HepG2 (cell line): ENCODE data around the gene IGFBP6. TPM values are rescaled to one million over a fixed set of nuclear protein-coding genes. Genes with fewer than 3 reads are reported as not detected.

Source experiments
- HOXD1 ChIP-seq: sonication (generic); formaldehyde crosslinking; IDR thresholded peaks from 2 replicates; pipeline ENCODE4 v1.5.0; 2020; ENCODE audit warnings: missing genetic modification reagents
- IKZF4 ChIP-seq: sonication (generic); formaldehyde crosslinking; IDR thresholded peaks from 2 replicates; pipeline ENCODE4 v1.5.1; 2020; ENCODE audit warnings: borderline replicate concordance, mild to moderate bottlenecking, low read depth, missing genetic modification reagents; ENCODE audit errors: not compliant biosample characterization
- KAT2B ChIP-seq: fragments of 150-350 bp; IDR thresholded peaks from 2 replicates; pipeline ENCODE4 v1.6.1; 2014; ENCODE audit warnings: low read depth, low read length, borderline replicate concordance
- MED1 ChIP-seq: sonication (generic); formaldehyde crosslinking; IDR thresholded peaks from 2 replicates; pipeline ENCODE4 v1.4.0; 2020; ENCODE audit warnings: missing genetic modification reagents
- MYC ChIP-seq: sonication (generic); formaldehyde crosslinking; IDR thresholded peaks from 2 replicates; pipeline ENCODE4 v1.9.0; 2021; ENCODE audit warnings: missing genetic modification reagents, borderline replicate concordance
- PHF21A ChIP-seq: sonication (generic); formaldehyde crosslinking; IDR thresholded peaks from 2 replicates; pipeline ENCODE4 v1.5.0; 2020; ENCODE audit warnings: mild to moderate bottlenecking, missing genetic modification reagents
- POLR2G ChIP-seq: fragments of 200-400 bp; formaldehyde crosslinking; IDR thresholded peaks from 2 replicates; pipeline ENCODE4 v1.6.1; 2018; ENCODE audit warnings: mild to moderate bottlenecking, low read depth, low read length, moderate library complexity
- SIX1 ChIP-seq: sonication (generic); formaldehyde crosslinking; IDR thresholded peaks from 2 replicates; pipeline ENCODE4 v1.4.0; 2020; ENCODE audit warnings: missing genetic modification reagents, borderline replicate concordance
- XRCC5 ChIP-seq: fragments of 200-400 bp; formaldehyde crosslinking; optimal IDR thresholded peaks from 2 replicates; pipeline ENCODE3; 2017; ENCODE audit warnings: mild to moderate bottlenecking, low read length
- ZBTB1 ChIP-seq: sonication (generic); formaldehyde crosslinking; IDR thresholded peaks from 2 replicates; pipeline ENCODE4 v1.4.0; 2020; ENCODE audit warnings: missing genetic modification reagents, borderline replicate concordance
- ZFAT ChIP-seq: sonication (generic); formaldehyde crosslinking; conservative IDR thresholded peaks from 2 replicates; pipeline ENCODE4 v1.8.1; 2023; ENCODE audit warnings: missing genetic modification reagents, inconsistent platforms
- ZMYM4 ChIP-seq: sonication (generic); formaldehyde crosslinking; IDR thresholded peaks from 2 replicates; pipeline ENCODE4 v1.8.1; 2023; ENCODE audit warnings: mild to moderate bottlenecking, missing genetic modification reagents
- ZNF430 ChIP-seq: sonication (generic); formaldehyde crosslinking; IDR thresholded peaks from 2 replicates; pipeline ENCODE4 v1.9.0; 2021; ENCODE audit warnings: mild to moderate bottlenecking, missing genetic modification reagents
- ZNF776 ChIP-seq: sonication (generic); formaldehyde crosslinking; IDR thresholded peaks from 2 replicates; pipeline ENCODE4 v1.4.0; 2020; ENCODE audit warnings: mild to moderate bottlenecking, missing genetic modification reagents
- ZNF891 ChIP-seq: sonication (generic); formaldehyde crosslinking; IDR thresholded peaks from 2 replicates; pipeline ENCODE4 v1.5.0; 2020; ENCODE audit warnings: mild to moderate bottlenecking, missing genetic modification reagents
- polyA plus RNA-seq, 8 experiments: library from polyadenylated mRNA; depleted of rRNA in 3 of 8; stranded (reverse) in 7 of 8; unstranded in 1 of 8; fragments of >200 nt; fragmentation: Illumina TruSeq in 4 of 8; extraction: Trizol in 4 of 8; gene quantifications; 2 replicates each; pipeline versions ENCODE4 v1.2.1 to v1.2.3, GENCODE V29; 2011 to 2016; ENCODE audit warnings: low read depth in 4 of 8, missing spikeins in 1 of 8, mixed read lengths in 1 of 8; ENCODE audit not compliant: insufficient read depth in 1 of 8
- total RNA-seq, 5 experiments: library from RNA; depleted of rRNA; stranded (reverse); fragments of >200 nt; fragmentation: Illumina TruSeq; extraction: Trizol; gene quantifications; 2 replicates each; pipeline ENCODE4 v1.2.3, GENCODE V29; 2016; ENCODE audit warnings: low read depth in 1 of 5
- TF ChIP-seq, protein P1 (sequence below): sonication (generic); formaldehyde crosslinking; IDR thresholded peaks from 2 replicates; pipeline ENCODE4 v1.4.0; 2020; ENCODE audit warnings: missing genetic modification reagents, borderline replicate concordance
- TF ChIP-seq, protein P2 (sequence below): sonication (generic); IDR thresholded peaks from 2 replicates; pipeline ENCODE4 v1.6.1; 2016; ENCODE audit warnings: low read depth, borderline replicate concordance
- TF ChIP-seq, protein P3 (sequence below): sonication (generic); formaldehyde crosslinking; IDR thresholded peaks from 2 replicates; pipeline ENCODE4 v1.4.0; 2020; ENCODE audit warnings: missing genetic modification reagents
- TF ChIP-seq, protein P4 (sequence below): sonication (generic); formaldehyde crosslinking; IDR thresholded peaks from 2 replicates; pipeline ENCODE4 v1.5.1; 2020; ENCODE audit warnings: mild to moderate bottlenecking, missing genetic modification reagents, moderate library complexity

The IGFBP6 gene
- total and polyA plus RNA-seq, 2 of the 13 experiments (the other 11 are each of a cell fraction or from before 2014, with no cell fraction given), result 3.9 to 25.2 TPM

DNA sequence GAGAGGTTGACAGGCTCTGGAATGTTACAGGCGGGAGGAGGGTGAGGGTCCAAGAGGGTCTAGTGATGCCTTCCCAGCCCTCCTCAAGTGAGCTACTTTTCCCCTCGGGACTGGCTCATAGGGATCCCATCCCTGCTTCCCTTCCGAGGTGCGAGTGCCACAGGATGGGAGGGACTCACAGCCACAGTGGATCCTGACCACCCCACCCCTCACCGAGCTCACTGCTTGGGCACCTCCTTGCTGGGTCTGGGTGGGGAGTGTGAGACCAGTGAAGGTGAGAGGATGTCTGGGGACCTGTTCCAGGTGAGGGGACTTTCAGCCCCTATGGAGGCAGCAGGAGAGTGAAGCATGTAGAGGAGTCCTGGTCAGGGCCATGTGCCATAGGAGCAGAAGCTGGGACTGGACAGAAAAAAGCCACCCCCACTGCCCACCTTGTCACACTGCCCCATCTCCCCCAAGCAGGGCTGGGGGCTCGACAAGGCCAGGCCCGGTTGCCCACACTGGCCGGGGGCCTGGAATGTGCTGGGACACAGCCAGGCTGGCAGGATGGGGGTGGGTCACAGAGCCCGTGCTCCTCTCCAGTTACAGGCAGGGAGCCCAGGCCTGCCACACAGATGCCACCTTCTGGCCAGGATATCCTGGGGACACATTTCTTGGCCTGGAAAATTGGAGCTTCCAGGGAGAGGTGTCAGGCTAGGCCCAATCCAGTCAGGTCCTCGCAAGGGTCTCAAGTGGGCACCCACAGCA, 49.3 kb upstream of the IGFBP6 start (continued):
- TF ChIP-seq, protein P1, sequence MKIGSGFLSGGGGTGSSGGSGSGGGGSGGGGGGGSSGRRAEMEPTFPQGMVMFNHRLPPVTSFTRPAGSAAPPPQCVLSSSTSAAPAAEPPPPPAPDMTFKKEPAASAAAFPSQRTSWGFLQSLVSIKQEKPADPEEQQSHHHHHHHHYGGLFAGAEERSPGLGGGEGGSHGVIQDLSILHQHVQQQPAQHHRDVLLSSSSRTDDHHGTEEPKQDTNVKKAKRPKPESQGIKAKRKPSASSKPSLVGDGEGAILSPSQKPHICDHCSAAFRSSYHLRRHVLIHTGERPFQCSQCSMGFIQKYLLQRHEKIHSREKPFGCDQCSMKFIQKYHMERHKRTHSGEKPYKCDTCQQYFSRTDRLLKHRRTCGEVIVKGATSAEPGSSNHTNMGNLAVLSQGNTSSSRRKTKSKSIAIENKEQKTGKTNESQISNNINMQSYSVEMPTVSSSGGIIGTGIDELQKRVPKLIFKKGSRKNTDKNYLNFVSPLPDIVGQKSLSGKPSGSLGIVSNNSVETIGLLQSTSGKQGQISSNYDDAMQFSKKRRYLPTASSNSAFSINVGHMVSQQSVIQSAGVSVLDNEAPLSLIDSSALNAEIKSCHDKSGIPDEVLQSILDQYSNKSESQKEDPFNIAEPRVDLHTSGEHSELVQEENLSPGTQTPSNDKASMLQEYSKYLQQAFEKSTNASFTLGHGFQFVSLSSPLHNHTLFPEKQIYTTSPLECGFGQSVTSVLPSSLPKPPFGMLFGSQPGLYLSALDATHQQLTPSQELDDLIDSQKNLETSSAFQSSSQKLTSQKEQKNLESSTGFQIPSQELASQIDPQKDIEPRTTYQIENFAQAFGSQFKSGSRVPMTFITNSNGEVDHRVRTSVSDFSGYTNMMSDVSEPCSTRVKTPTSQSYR (CRISPR knock-in tag), result peak; percentile 47; the same call in 1 of the 2 replicates
- TF ChIP-seq MED1 (CRISPR knock-in tag) (peak; percentile 27; the same call in 1 of the 2 replicates), ZMYM4 (CRISPR knock-in tag) (0 out of 2 replicates have a peak, but pooled peaks have one; percentile 4), PHF21A (CRISPR knock-in tag) (peak; percentile 54), MYC (CRISPR knock-in tag) (peak; percentile 27; the same call in 1 of the 2 replicates), XRCC5 (peak; percentile 81), ZNF891 (CRISPR knock-in tag) (peak; percentile 45; the same call in 1 of the 2 replicates), HOXD1 (CRISPR knock-in tag) (peak; percentile 23; the same call in 1 of the 2 replicates), POLR2G (peak; percentile 48), ZBTB1 (CRISPR knock-in tag) (no peak; the same call in 1 of the 2 replicates), ZNF776 (CRISPR knock-in tag) (no peak), ZFAT (CRISPR knock-in tag) (no peak), IKZF4 (CRISPR knock-in tag) (no peak), KAT2B (no peak), SIX1 (peak; percentile 37; the same call in 1 of the 2 replicates), ZNF430 (CRISPR knock-in tag) (no peak)
- TF ChIP-seq, protein P2, sequence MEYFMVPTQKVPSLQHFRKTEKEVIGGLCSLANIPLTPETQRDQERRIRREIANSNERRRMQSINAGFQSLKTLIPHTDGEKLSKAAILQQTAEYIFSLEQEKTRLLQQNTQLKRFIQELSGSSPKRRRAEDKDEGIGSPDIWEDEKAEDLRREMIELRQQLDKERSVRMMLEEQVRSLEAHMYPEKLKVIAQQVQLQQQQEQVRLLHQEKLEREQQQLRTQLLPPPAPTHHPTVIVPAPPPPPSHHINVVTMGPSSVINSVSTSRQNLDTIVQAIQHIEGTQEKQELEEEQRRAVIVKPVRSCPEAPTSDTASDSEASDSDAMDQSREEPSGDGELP, result peak; percentile 9; the same call in 1 of the 2 replicates
- TF ChIP-seq, protein P3, sequence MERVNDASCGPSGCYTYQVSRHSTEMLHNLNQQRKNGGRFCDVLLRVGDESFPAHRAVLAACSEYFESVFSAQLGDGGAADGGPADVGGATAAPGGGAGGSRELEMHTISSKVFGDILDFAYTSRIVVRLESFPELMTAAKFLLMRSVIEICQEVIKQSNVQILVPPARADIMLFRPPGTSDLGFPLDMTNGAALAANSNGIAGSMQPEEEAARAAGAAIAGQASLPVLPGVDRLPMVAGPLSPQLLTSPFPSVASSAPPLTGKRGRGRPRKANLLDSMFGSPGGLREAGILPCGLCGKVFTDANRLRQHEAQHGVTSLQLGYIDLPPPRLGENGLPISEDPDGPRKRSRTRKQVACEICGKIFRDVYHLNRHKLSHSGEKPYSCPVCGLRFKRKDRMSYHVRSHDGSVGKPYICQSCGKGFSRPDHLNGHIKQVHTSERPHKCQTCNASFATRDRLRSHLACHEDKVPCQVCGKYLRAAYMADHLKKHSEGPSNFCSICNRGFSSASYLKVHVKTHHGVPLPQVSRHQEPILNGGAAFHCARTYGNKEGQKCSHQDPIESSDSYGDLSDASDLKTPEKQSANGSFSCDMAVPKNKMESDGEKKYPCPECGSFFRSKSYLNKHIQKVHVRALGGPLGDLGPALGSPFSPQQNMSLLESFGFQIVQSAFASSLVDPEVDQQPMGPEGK (CRISPR knock-in tag), result peak; percentile 64; the same call in 1 of the 2 replicates
- TF ChIP-seq, protein P4, sequence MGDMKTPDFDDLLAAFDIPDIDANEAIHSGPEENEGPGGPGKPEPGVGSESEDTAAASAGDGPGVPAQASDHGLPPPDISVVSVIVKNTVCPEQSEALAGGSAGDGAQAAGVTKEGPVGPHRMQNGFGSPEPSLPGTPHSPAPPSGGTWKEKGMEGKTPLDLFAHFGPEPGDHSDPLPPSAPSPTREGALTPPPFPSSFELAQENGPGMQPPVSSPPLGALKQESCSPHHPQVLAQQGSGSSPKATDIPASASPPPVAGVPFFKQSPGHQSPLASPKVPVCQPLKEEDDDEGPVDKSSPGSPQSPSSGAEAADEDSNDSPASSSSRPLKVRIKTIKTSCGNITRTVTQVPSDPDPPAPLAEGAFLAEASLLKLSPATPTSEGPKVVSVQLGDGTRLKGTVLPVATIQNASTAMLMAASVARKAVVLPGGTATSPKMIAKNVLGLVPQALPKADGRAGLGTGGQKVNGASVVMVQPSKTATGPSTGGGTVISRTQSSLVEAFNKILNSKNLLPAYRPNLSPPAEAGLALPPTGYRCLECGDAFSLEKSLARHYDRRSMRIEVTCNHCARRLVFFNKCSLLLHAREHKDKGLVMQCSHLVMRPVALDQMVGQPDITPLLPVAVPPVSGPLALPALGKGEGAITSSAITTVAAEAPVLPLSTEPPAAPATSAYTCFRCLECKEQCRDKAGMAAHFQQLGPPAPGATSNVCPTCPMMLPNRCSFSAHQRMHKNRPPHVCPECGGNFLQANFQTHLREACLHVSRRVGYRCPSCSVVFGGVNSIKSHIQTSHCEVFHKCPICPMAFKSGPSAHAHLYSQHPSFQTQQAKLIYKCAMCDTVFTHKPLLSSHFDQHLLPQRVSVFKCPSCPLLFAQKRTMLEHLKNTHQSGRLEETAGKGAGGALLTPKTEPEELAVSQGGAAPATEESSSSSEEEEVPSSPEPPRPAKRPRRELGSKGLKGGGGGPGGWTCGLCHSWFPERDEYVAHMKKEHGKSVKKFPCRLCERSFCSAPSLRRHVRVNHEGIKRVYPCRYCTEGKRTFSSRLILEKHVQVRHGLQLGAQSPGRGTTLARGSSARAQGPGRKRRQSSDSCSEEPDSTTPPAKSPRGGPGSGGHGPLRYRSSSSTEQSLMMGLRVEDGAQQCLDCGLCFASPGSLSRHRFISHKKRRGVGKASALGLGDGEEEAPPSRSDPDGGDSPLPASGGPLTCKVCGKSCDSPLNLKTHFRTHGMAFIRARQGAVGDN, result peak; percentile 77
